HL-60/S4 treated with phorbol 12-myristate 13-acetate at 8.2 ng/mL for 4 days and 3 days (cell line): ENCODE data around the gene SPAG17.
"Not testable (repeated sequence)": the region's sequence is repeated elsewhere in the genome, so short reads cannot be mapped to it uniquely, and the experiment has no call there.

ENCODE experiments used
- in situ Hi-C: fragments of 300-500 bp; cut with MboI; formaldehyde crosslinking; loops from 2 replicates; pipeline ENCODE4 v1.15.0; 2022; ENCODE audit warnings: low sequenced_read_pairs

SPAG17 gene

DNA sequence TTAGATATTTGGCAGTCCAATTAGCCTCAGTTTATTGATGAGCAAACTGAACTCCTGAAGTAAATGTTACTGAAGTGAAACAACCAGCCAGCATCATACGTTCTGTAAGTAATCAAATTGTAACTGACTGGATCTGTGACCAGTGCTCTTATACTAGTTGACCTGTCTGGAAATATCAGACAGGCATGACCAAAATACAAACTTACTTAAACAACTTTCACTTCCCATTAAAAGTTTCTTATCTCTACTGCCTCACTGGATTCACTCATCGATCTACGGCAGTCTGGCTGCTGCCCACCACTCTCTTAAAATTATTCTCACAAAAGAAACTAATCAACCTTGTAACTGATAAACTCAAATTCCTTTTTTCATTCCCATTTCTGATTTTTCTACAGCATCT is 199.1 kb downstream of the SPAG17 start:
- in situ Hi-C loops = no loop called here

DNA sequence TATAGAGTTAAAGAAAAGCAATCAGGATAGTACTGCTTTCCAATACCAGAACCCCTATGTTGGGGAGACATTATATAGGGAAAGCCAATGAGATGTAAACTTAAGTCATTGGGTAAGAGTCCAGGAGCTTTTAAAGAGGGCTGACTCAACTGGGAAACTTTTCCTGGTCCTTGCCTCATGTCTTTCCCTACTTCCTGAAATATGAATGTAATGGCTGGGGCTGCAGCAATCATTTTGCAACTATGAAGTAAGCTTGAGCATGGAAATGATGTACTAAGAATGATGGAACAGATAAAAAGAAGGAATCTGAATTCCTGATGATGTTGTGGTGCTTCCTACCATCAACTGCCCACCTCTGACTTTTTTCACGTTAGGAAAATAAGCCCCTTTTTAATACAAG is 199.8 kb downstream of the SPAG17 start:
- in situ Hi-C loops = no loop called here

DNA sequence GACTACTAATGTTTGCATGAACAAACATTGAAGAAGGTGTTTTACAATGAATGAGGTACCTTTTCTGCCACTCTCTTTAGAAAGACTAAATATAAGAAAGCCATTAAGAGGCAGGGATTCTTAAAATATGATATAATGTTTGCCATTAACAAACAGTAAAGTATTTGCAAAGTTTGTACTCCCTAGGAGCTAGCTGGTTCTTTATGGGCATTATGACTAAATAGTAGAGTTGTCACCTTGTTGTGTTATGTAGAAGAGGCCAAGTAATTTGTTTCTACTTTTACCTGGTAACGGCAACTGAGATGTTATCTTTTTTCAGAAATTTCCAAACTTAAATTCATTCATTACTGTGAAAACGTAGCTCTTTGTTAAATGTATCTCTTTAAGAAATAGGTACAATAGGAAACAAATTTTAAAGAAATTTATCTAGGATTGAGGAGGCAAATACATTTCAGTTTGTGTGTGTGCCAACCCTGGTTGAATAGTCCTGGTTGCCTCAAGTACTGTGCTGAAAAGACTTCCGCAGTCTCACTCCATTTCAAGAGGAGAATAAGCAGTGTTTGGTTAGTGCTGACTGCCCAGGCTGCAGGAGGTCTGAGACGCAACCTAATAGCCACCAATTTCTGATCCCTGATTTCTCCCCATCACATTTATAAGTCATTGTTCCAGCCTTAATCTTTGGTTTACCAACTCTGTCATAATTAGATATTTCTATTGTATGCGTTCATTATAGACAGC is 203.4 kb downstream of the SPAG17 start:
- in situ Hi-C loops = no loop called here

DNA sequence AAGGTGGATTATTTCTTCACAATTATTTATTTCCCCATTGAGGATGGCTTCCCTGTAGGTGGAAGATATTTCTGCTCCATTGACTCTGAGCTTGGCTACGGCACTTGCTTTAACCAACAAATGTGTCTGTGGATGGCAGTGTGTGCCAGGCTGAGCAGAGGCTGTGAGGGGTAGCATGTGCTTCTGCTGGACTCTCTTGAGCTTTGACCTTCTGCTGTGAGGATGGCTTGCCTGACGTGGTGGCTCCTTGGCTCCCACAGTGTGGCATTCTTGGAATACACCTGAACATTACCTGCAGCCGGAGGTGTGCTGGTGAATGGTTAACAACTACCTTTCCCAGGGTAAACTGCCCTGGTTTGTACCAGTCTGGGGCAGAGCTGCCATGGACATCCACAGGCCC is 208.6 kb downstream of the SPAG17 start:
- in situ Hi-C loops = no loop called here

DNA sequence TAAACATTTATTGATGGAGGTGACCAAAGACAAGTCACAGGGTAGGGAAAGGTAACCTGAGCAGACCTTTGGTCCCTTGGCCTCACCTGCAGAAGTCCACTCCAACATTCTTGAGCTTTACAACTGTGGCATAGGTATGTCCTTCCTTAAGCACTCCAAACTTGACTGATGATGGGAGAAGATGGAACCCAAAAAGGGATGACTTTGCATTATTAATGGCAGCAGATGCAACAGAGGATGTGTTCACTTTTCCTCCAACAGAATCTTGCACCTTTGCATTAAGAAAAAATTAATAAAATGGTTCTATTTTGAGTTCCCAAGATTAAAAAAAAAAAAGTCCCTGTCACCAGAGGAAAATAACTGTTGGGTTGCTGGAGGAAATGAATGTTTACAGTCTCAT is 213.3 kb downstream of the SPAG17 start:
- in situ Hi-C loops = no loop called here

DNA sequence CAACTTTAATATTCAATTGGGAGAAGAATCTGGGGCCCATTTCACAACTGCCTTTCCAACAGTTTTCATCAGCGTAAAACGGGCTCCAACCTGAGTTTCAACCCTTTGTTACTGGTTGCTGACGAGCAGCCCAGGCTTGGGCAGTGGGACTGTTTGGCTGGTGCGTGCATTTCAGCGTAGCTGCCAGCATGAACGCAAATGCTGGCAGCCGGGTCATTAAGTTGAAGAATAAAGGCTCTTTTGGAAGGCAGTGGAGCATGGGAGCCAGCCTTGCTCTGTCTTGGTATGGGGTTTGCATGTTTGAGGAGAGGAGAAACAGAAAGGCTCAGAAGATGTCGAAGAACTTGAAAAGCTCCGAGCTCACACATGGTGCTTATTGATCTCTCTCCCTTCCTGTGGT is 214.8 kb downstream of the SPAG17 start:
- in situ Hi-C loops = no loop called here

DNA sequence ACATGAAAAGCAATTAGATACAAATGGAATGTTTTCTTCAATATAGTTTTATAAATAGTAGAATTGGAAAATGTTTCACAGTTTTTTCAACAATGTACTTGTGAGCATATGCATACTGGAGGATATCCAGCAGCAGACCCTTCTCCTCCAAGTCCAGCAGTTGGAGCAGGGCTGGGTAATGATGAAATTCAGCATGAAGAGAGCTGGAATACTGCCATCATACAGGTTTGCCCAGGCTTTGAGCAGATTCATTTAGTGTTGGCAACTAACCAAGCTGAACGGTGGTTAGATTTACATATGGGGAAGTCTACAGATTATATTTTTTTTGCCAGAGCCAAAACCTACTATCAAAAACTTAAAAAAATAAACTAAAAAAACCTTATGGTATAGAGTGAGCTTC is 217.1 kb downstream of the SPAG17 start:
- in situ Hi-C loops = no loop called here

DNA sequence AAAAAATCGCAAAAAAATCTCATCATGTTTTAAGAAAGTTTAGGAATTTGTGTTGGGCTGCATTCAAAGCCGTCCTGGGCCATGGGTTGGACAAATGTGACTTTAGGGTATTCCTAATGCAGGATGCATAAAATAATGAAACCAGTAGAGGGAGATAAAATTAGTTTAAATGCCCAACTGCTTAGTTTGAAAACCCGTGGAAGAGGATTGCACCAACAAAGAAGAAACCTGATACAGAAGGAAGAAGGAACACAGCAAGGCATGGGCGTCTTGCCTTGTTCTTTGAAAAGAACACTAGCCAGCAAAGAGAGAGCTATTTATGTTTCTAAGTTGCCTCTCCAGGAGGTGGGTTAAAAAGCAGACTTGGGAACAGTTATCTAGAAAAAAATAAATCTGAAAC is 217.6 kb downstream of the SPAG17 start:
- in situ Hi-C loops = no loop called here

DNA sequence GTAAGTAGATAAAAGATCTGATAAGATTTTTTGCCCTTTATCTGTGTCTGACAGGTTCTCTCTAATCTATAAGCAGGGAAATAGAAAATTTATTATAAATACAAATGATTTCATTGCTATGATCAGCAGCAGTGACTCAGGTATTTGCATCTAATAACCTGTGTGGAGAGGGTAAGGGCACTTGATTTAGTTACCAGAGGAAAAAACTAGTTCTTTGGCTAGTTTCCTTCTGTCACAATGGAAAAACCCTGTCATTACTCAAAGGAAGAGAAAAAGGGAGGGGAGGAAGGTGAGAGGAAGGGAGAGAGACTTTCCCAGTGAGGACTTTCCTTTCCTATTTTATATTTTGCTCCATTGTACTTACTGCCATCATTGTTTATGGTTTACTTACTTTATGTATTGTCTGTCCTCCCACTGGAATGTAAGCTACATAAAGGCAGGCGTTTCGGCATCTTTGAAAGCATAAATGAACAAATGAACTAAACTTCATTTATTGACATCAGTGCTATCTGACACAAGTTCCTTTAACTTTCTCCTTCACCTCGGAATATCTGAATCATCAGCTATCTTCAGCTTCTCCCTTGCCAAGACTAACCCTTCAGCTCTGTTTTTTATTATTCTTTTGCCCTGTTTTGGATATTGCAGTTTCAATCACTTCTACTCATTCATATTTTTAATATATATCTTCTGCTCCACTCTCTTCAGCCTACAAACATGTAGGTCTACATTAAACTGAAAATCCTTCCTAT is 220.6 kb downstream of the SPAG17 start:
- in situ Hi-C loops = no loop called here

DNA sequence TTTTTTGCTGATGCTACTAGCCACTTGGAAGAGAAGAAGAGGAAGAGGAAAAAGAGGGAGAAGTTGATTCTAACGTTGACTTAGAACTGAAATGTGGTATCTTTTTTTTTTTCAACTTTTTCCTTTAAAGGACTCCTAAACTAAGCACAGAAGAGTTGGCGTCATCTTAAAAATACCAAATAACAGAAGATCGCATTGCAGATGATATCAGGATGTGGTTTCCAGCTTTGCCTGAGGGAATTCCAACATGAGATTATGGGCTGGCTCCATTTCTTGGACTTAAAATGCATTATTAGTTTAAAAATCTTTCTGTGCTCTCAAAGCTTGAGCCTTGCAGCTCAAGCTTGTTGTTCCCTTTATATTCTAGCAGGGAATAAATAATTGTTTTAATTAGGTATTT is 225.7 kb downstream of the SPAG17 start:
- in situ Hi-C loops = no loop called here

DNA sequence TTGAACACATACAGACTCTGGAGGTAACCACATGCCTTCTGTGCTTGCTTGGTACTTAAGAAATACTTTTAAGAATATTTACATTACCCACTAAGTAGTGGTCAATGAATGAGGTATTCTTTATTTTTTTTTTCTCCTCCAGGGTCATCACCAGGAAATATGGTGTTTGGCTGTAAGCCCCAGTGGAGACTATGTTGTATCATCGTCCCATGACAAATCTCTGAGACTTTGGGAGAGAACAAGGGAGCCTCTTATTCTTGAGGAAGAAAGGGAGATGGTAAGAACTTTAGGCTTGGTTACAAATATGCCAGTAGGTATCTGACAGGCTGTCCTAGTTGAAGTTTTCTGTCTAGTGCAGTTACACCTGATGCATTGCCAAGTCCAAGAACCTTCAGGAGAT is 232.6 kb downstream of the SPAG17 start:
- in situ Hi-C loops = no loop called here

DNA sequence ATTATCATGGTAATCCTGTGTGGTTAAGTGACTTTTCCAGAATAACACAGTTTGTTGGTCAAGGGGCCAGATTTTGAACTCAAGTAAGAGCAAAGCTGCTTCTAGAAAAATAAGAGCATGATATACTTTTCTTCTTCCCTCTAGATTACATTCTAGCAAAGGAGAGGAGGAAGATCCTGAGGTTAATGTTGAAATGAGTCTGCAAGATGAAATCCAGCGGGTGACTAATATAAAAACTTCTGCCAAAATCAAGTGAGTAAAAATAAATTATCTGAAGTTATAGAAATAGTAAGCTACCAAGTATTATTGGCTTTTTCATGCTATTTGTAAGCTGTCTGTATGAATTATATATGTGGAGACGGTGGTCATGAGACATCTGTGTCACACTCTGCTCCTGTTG is 242.7 kb downstream of the SPAG17 start:
- in situ Hi-C loops = no loop called here

DNA sequence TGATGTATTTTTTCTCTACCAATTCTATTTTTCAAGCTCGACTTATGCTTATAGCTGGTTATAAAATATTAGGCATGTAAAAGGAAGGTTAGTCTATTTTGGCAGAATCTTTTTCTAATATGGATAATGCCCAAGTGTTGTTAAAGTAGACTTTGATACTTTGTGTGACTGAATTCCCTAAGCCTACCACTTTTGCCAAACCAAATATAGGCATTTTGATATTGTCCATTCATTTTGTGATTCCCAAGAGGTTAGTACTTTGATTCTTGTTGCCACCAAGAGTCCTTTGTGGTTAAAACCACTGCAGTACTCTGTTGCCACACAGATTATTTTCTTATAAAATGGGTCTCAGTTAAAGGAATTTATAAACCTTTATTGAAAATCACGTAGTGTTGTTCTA is 251.3 kb downstream of the SPAG17 start:
- in situ Hi-C loops = no loop called here

DNA sequence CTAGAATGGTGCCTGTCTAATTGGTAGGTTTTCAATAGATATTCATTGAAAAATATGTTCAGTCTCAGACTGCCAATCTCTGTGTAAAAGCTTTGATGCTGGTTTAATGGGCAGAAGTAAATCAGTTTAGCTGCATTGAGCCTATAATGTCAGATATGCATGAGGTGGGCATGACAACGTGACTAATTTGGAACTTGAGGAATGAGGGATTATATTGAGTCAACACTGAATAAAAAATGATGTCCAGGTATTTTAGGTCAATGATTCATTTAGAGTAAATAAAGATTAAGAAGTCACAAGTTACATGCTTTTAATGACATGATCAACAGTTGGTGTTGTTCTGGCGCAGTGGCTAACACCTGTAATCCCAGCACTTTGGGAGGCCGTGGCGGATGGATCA is 252.5 kb downstream of the SPAG17 start:
- in situ Hi-C loops = no loop called here

DNA sequence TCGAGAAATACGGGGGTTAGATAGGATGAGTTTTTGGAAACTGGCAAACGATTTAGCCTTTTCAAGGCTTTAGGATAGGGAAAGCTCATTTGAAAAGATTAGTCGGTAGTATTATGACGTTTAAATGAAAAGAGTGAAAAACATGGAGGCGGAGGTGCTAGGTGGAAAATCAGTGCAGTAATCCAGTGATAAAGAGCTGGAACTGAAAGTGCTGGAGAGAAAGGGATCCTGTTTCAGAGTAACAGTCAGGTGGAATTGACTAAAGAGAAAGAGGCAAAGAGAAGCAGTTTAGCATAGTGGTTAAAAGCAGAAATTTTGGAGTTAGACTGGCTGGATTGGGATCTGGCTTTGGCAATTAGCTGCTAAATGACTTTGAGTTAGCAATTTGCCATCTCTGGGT is 254.5 kb downstream of the SPAG17 start:
- in situ Hi-C loops = no loop called here

DNA sequence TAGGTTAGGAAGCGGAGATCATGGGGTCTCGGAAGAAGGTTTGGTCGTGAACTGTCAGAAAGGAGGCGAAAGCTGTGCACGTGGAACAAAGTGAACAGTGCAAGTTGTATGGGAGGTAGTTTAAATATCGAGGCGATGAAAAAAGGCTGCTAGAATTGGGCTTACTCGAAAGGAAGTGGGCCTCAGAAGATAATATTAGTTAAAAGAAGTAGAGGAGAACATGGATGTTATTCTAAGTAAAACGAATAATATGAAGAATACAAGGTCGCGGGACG is 254.9 kb downstream of the SPAG17 start:
- in situ Hi-C loops = no loop called here

DNA sequence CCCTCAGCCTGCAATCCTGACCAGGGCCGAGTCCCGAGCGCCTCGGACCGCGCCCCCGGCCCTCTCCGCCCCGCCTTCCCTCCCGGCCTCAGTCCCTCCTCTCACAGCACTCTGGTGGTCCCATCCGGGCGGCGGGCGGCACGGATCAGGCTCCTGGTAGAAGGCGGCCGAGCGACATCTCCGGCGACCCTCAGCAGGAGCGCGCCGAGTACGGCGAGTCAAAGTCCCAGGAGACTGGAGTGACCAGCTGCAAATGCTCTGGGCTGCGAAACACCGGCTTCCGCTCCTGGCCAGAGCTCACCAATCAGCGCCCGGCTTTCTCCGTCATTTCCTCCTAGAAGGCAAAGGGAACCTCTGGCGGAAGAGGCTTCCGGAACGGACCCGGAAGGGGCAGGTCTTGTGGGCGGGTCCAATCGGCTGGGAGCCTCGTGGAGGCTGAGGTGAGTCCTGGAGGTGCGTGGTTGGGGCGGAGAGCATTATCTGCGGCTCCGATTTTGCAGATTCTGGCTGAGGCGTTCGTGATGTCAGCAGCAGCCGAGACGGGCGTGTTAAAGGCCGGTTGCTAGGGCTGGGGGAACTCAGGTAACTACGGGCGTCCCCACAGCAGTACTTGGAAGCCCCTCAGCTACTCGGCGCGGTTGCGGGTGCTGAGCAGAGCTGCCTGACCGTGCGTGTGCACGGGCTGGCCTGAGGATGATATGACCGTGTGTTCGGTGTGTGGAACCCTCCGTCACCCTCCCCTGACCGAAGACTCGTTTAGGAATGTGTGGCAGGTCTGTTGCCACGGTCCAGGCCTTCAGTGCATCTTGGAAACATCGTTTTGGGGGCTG is 255.5 kb downstream of the SPAG17 start, which contains the start of the genes GDAP2 and WDR3:
TSS of gene GDAP2 (minus strand) at position 279 of the 830 bp plus-strand sequence. CDS start 9,264 bp downstream, outside the sequence.
TSS of gene WDR3 (plus strand) at position 397 of the 830 bp plus-strand sequence. CDS start 3,581 bp downstream, outside the sequence.
- in situ Hi-C loops = no loop called here

DNA sequence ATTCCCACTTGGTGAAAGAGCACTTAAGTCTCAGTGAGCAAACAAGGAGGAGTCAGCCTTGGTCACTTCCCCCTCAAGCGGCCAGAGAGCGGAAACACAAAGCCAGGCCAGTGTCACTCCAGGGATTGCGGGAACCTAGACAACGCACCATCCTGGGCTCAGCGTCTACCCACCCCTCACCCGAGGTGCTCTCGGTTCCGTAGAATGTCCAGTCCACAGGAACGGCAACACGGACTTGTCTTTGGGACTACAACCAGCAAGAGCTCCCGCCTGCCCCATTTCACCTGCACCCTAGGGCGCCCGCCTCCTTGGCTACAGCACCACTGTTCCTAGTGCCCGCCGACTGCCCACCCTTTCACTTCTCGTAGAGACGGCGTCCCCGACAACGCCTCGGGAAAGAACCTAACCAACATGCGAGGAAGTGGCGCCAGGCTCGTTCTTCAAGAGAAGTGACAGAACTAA is 256.1 kb downstream of the SPAG17 start:
- in situ Hi-C loops = no loop called here

DNA sequence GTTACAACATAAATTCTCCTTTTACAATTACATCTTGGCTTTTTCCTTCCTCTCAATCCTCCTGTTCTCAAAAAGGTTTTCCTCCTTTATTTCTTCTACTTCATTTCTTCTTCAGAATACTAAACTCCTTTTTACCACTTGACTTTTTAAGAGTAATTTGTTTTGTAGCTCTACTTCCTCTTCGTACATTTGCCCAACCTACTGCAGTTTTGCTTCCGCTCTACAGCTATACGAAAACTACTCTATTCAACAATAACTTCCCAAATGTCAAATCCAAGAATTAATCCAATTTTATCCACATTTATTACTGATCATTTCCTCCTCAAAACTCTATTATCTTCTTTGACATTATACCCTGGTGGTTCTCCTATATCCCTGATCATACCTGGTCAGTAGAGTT is 259.0 kb downstream of the SPAG17 start:
- in situ Hi-C loops = no loop called here

DNA sequence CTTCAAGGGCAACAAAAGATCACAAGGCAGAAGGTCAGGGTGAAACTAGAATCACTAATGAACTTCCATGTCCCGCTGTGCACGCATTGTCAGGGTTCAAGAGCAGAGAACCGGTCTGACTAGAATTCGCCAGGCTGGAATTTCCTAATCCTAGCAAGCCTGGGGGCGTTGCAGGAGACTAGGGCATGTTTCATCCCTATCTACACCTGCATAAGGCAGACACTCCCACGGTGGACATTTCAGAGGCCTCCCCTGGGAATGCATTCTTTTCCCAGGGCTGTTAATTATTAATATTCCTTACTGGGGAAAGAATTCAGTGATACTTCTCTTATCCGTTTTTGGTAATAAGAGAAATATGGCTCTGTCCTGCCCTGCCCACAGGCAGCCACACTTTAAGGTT is 262.3 kb downstream of the SPAG17 start:
- in situ Hi-C loops = not testable (repeated sequence)

DNA sequence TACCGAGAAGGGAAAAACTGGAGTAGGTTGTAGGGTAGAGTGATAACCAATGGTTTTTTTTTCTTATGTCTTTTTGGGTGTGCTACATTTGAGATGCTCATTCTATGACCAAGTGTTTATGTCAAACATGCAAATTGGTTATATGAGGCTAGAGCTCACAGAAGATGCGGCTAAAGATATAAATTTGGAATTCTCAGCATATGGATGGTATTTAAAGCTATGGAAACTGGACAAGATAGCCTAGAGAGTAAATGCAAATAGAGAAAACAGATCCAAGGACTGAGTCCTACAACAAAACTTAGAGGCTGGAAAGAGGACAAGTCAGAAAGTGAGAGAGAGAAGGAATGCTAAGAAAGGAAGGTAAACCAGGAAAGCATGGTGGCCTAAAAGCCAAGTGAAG is 263.0 kb downstream of the SPAG17 start:
- in situ Hi-C loops = no loop called here

DNA sequence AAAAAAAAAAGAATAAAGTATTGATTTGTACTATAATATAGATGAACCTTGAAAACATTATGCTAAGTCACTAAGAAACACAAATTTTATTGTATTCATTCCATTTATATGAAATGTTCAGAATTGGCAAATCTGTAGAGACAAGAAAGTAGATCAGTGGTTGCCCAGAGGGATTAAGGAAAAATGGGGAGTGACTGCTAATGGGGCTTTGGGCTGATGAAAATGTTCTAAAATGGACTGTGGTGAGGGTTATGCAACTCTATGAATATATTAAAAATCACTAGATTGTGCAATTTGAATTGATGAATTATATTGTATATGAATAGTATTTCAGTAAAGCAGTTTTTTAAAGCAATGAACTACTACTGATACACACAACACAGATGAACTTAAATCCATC is 265.7 kb downstream of the SPAG17 start:
- in situ Hi-C loops = no loop called here
